GM18508 (cell line): ENCODE measurements around the gene ZNF549.

Experiments used
- ATAC-seq: cut with Tn5 transposase; IDR thresholded peaks from one replicate; pipeline ENCODE4 v1.9.1; 2021; ENCODE audit warnings: moderate number of reproducible peaks; ENCODE audit not compliant: insufficient read depth, unreplicated experiment

Gene ZNF549

DNA sequence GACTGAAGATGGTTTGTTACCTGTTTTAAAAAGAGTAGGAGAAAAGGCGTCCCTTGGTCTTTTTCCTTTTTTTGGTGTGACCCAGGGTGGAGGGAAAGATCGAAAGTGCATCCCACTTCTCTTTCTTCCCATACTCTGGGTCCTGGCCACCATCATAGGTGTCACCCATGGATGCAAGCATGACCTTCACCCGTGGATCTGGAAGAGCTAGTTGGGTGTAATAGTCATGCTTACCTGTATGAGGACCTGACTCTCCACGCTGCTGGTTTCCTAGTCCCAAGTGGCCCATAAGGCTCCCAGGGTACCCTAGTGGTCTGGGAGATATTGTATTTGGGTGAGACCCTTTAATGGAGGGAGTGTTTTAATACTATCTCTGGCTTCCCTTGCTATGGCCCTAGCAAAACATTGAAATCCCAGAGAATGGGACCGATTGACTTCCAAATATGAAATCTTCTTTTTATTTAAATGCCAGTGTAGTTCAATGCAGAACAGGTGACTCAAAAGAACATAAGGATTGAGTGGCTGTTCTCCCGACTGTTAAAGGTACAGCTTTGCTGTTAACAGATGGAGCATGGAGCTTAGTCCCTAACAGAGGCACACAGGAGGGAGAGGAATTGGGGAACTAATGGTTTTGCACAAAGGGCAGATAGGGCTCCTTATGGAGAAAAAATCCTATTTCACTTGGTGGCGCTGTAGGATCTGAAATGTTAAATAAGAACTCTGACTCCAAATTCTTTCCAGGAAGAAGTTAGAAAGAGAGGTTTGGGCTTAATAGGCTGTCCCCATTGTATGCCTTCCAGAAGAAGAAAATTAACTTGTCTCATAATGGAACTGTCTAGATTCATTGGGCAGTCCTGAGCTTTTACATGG, 39.5 kb downstream of the ZNF549 start:
- ATAC-seq, result no peak

DNA sequence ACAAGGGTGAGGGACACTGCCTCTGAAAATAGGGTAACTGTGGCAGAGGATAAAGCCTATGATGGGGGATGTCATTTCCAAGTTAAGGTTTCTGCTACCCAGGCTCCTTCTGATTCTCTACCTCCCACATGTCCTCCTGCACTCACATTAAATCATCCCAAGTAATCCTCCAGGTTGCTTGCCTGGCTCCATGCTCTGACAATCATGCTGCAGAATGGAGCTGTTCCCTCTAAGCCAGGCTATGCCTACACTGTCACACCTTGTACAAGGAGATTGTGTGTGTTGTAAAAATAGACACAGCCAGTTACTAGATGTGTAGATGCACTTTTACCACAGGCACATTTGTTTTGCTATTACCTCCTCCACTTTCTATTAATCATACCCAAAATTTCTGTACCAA, 43.6 kb downstream of the ZNF549 start:
- no peak for ATAC-seq

DNA sequence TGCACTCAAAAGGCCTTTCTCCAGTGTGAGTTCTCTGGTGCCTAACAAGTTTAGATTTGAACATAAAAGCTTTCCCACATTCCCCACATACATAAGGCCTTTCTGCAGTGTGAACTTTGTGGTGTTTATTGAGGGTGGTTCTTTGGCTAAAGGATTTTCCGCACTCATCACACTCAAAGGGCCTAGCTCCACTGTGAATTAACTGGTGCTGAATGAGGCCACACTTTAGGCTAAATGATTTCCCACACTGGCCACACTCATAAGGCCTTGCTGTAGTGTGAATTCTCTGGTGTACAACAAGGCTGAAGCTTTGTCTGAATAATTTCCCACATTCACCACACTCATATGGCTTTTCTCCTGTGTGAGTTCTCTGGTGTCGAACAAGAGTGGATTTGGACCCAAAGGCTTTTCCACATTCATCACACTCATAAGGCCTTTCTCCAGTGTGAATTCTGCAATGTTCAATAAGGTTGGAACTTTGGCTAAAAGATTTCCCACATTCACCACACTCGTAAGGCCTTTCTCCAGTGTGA, 45.3 kb downstream of the ZNF549 start:
- ATAC-seq, result no peak

DNA sequence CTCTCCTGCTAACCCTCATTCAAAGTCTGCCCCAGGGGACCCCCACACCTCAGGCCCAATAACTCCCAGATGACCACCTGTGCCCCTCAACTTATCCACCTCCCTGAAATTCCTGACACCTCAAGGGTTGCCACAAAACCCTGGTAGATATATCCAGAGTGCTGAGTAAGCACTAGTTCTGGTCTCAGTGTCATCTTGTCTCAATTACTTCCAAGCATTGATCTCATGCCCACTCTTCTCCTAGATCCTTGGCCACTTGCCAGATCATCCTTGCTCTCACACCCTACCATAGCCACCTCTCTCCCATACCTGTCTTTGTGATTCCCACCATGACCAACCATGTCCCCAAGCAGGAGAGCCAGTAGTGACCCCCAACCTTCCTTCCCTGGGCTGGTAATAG, 49.5 kb downstream of the ZNF549 start:
- ATAC-seq, result no peak

DNA sequence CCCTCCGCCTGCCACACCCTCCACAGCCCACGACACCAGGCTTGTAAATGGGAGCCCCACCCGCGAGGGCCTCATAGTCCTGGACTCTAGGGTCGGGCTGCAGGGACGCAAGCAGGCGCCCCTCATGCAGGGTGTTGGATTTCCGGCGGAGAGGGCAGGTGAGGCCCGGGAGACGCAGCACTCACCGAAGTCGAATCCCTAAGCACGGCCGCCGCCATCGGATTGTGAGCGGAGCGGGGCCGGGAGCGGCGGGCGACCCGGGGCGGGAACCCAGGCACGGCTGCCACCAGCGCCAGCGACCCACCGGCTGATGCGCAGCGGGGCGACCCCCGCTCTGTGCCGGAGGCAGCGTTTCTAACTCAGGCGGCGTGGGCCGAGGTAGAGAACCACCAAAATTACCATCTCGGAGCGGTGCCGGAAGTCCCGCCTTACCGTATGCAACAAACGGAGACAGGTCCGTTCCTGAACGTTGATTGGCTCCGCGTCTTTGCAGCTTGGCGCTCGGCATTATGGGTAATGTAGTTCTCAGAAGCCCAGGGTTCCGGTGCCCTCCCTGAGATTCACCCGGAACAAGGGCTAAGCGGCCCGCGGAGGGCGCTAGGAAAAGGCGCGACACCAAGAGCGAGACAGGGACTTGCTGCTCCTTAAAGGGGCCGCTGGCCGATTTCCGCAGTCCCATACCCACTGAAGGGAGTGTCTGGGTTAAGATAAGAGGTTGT, 51.5 kb downstream of the ZNF549 start, which contains the start of gene ZNF416:
TSS of gene ZNF416 (minus strand) at position 425 of the 719 bp plus-strand sequence. CDS start at position 218, 207 bp downstream.
- peak; percentile 94 for ATAC-seq

DNA sequence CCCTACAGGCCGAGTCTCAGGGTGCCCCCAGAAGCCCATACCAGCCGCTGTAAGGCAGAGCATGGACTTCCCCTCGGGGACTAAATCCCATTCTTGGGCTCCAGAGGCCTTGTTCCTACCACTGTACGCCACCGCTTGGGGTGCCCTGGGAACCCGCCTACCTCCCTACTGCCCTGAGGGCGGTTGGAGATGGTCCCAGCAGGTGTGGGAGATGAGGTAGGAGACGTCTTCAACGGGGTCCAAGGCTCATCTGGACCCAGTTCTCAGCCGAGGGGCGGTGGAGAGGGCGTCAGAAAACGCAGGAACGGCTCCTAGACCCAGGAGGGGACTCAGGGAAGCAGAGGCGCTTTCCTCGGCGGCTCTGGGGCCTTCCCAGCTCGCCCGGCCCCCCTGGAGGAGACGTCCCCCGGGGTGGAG, 56.0 kb downstream of the ZNF549 start:
- ATAC-seq, result no peak

DNA sequence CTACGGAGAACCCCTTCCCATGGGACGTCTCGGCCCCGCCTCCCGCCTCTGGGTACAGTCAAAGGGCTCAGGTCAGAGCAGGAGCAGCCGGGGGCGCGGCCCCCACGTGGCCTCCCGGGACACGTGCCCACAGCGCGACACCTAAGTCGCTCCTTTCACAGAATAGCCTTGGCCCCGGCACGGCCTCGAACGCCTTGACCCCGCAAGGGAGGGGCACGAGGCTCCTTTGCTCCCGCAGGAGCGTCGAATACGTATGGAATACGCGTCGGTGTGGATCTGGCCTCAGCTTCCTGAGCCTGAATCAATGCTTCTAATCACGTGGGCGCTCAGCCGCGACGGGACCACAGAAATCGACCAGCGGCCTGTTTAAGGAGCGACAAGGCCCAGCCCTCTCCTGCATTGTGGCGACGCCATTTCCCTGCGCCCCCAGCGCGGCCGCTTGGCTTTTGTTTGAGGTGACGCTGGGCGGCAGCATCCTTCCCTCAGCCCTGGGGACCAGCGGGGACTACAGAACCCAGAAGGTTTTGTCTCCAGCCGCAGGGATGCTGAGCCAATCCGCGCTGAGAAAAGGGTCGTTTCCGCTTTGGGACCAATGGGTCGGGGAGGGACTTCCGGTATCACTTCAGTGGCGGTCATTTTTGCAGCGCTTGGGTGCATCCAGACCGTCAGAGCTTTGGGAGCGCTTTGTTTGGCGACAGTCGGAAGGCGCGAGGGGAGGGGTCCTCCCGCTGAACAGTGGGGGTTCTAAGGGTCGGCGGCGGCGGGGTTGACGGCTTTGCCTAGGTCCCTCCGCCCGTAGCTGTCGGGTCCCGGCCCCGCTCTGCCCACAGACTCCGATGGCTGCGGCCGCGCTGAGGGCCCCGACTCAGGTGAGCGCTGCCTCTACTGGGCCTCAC, 56.6 kb downstream of the ZNF549 start, which contains the start of gene ZIK1:
TSS of gene ZIK1 (plus strand) at position 625 of the 896 bp plus-strand sequence. CDS start at position 837, 212 bp downstream.
- peak; percentile 68 for ATAC-seq

DNA sequence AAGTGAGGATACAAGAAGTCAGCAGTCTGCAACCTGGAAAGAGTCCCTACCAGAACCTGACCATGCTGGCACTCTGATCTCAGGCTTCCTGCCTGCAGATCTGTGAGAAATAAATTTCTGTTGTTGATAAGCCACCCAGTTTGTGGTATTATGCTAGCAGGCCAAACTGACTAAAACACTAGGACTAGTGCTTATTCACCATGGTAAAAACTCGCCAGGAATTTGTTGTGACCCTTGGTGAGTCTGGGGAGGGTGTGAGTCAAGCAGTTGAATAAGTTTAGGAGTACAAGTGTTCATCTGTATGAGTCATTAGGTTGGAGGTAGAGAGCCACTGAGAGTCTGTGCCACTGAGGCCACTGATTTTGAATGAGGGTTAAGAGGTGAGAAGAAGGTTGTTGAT, 60.4 kb downstream of the ZNF549 start:
- ATAC-seq, result no peak

DNA sequence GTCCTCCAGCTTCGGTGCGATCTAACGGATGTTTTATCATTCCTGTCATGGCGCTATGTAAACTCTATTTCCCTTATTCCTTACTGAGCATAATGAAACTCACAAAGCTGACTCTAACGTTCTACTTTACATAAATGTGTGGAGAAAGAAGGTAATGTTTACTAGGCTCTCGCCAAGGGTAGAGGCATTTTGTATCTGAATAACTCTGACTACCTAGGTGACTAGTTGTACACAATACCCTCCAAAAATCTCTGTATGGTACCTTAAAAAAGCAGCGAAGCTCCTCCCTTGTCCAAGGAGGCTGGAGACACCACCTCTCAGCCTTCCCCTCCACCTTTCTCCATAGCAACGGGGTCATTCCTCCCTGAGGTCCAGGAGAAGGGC, 72.2 kb downstream of the ZNF549 start:
- no peak for ATAC-seq

DNA sequence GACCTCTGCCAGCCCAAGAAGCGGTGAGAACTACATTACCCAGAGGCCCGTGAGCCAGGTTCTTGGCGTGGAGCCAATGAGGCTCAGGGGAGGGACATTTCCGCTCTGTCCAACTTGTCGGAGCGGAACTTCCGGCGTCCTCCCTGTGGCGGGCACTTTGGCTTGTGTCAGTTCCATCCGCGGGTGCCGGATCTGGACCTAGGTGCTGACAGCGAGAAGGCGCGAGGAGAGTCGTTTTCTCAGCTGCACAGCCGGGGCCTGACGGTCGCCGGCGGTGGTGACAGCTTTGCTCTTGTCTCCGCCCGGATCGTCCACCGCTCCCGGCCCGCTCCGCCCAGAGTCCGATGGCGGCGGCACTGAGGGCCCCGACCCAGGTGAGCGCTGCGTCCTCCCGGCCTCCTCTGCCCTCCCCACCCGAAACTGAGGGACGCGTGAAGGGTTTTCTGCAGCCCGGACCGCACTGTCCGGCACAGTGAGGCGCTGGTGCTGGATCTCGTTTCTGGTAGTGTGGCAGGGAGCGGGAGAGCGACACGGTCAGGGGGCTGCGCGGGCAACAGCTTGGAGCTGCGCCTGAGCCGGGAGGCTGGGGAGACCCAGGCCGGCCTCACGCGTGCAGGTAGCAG, 72.7 kb downstream of the ZNF549 start, which contains the start of gene ZNF530:
TSS of gene ZNF530 (plus strand) at position 125 of the 623 bp plus-strand sequence. CDS start 4,461 bp downstream, outside the sequence.
- ATAC-seq, result peak; percentile 84

DNA sequence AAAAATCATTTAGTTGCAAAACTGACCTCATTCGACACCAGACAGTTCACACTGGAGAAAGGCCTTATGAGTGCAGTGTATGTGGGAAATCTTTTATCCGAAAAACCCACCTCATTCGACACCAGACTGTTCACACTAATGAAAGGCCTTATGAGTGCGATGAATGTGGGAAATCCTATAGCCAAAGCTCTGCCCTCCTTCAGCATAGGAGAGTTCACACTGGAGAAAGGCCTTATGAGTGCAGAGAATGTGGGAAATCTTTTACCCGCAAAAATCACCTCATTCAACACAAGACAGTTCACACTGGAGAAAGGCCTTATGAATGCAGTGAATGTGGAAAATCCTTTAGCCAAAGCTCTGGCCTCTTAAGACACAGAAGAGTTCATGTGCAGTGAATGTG, 79.8 kb downstream of the ZNF549 start:
- ATAC-seq, result no peak
